ENCODE results near the gene UBAP2. TPM values are rescaled to one million over a fixed set of nuclear protein-coding genes. Genes with fewer than 3 reads are reported as not detected.

The UBAP2 gene
- total RNA-seq, 1 experiment from 2014 or later = 60.8 TPM

DNA sequence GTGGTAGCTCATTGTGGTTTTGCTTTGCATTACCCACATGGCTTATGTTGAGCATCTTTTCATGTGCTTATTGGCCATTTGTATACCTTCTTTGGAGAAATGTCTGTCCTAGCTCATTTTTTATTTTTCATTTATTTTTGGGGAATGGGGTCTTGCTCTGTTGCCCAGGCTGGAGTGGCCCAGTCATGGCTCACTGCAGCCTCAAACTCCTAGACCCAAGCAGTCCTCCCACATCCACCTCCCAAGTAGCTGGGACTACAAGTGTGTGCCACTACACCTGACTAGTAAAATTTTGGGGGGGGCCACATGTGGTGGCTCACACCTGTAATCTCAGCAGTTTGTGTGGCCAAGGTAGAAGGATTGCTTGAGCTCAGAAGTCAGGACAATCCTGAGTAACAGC is 154.4 kb downstream of the UBAP2 start:
- Histone ChIP-seq H3K23ac (ENCODE audit: insufficient read length, low read depth, low read length) (no peak overlapping the region), H4K91ac (ENCODE audit: insufficient read length, low read depth, low read length) (no peak overlapping the region), H3K27me3 (ENCODE audit: insufficient read depth, low read length) (no peaks in the 10 kb centered on the region), H3K9me3 (ENCODE audit: control insufficient read depth, low read depth, low read length) (no peaks in the 10 kb centered on the region), H2BK120ac (ENCODE audit: low read depth, low read length, poor library complexity, severe bottlenecking) (no peak overlapping the region), H3K56ac (ENCODE audit: insufficient read length, low read depth, low read length) (no peak overlapping the region), H3K4ac (ENCODE audit: low read depth, low read length) (no peak overlapping the region), H2BK5ac (ENCODE audit: insufficient read length, low read length) (no peak overlapping the region), H2BK12ac (ENCODE audit: insufficient read length, low read depth, low read length) (no peak overlapping the region), H3K18ac (ENCODE audit: insufficient read length, low read depth, low read length) (no peak overlapping the region), H2AFZ (ENCODE audit: low read length) (no peak overlapping the region), H3T11ph (ENCODE audit: low read length) (no peak overlapping the region), H4K5ac (ENCODE audit: insufficient read length, low read depth, low read length) (no peak overlapping the region), H2BK20ac (ENCODE audit: low read depth, low read length, poor library complexity, severe bottlenecking) (no peak overlapping the region), H3K27ac (ENCODE audit: insufficient read length, low read depth, low read length) (no peak overlapping the region), H3K9ac (ENCODE audit: extremely low read depth, insufficient read length, low read length) (no peak overlapping the region), H4K20me1 (ENCODE audit: control insufficient read depth, insufficient read depth, insufficient read length) (no peaks in the 10 kb centered on the region), H3K79me2 (ENCODE audit: insufficient read depth, low read length) (no peaks in the 10 kb centered on the region; the same call in 1 of the 2 replicates), H3K4me1 (ENCODE audit: insufficient read depth, low read length) (no peaks in the 10 kb centered on the region), H2BK15ac (ENCODE audit: low read depth, low read length) (no peak overlapping the region), H2AK5ac (ENCODE audit: insufficient read length, low read length) (no peak overlapping the region), H3K23me2 (ENCODE audit: insufficient read length, low read depth, low read length, poor library complexity, severe bottlenecking) (no peaks in the 10 kb centered on the region), H4K8ac (replicated peaks; ENCODE audit: insufficient read length, low read depth, low read length) (no peak overlapping the region), H3K79me1 (ENCODE audit: insufficient read depth, low read depth, low read length, poor library complexity, severe bottlenecking) (peaks cover 7% of the 10 kb centered on the region), H3K4me2 (ENCODE audit: insufficient read depth, insufficient read length, low read length) (no peak overlapping the region), H3K14ac (ENCODE audit: insufficient read depth, low read length) (no peak overlapping the region)
- Mint-ChIP-seq H3K4me3 (no peak overlapping the region), H3K36me3 (ENCODE audit: insufficient read depth in 1 of 3, low read depth in 3 of 3) (peaks cover 2 to 29% (median 20%) of the 10 kb centered on the region in 3 experiments), H3K27me3 (ENCODE audit: low read depth) (no peaks in the 10 kb centered on the region; the same call in 1 of the 2 replicates), H3K4me1 (peaks cover 0 to 5% of the 10 kb centered on the region in 2 experiments; a peak in 1 of 4 replicates), H3K27ac (no peak overlapping the region), H3K9me3 (no peaks in the 10 kb centered on the region)
- no peak for DNase-seq
- TF ChIP-seq, protein P1, sequence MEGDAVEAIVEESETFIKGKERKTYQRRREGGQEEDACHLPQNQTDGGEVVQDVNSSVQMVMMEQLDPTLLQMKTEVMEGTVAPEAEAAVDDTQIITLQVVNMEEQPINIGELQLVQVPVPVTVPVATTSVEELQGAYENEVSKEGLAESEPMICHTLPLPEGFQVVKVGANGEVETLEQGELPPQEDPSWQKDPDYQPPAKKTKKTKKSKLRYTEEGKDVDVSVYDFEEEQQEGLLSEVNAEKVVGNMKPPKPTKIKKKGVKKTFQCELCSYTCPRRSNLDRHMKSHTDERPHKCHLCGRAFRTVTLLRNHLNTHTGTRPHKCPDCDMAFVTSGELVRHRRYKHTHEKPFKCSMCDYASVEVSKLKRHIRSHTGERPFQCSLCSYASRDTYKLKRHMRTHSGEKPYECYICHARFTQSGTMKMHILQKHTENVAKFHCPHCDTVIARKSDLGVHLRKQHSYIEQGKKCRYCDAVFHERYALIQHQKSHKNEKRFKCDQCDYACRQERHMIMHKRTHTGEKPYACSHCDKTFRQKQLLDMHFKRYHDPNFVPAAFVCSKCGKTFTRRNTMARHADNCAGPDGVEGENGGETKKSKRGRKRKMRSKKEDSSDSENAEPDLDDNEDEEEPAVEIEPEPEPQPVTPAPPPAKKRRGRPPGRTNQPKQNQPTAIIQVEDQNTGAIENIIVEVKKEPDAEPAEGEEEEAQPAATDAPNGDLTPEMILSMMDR (conservative IDR thresholded peaks at IDR 0.05) = no peak

Measured in H9 (cell line).